HG02970 (cell line): ENCODE results near the gene CIROP.

Source experiments
- ATAC-seq: cut with Tn5 transposase; IDR thresholded peaks from one replicate; pipeline ENCODE4 v1.9.1; 2021; ENCODE audit warnings: mild to moderate bottlenecking, moderate library complexity, moderate number of reproducible peaks; ENCODE audit not compliant: unreplicated experiment, low FRiP score

The CIROP gene

GRCh38 chr14:23070262-23071129, 34.3 kb downstream of the CIROP start:
- no peak for ATAC-seq

GRCh38 chr14:23069413-23069806, 35.4 kb downstream of the CIROP start:
- no peak for ATAC-seq

- ATAC-seq, result no peak
Observed at GRCh38 chr14:23068789-23069412, 35.9 kb downstream of the CIROP start.

- ATAC-seq, result no peak
Observed at GRCh38 chr14:23067847-23068788, 36.7 kb downstream of the CIROP start.

- ATAC-seq, result no peak
Observed at GRCh38 chr14:23066855-23067744, 37.7 kb downstream of the CIROP start.

- no peak for ATAC-seq
Observed at GRCh38 chr14:23066368-23066767, 38.4 kb downstream of the CIROP start.

GRCh38 chr14:23063601-23064000, 41.2 kb downstream of the CIROP start:
- no peak for ATAC-seq

- no peak for ATAC-seq
Observed at GRCh38 chr14:23062002-23062401, 42.8 kb downstream of the CIROP start.

GRCh38 chr14:23060536-23061260, 44.1 kb downstream of the CIROP start:
- no peak for ATAC-seq

- ATAC-seq, result no peak
Observed at GRCh38 chr14:23058654-23059504, 45.9 kb downstream of the CIROP start.

GRCh38 chr14:23057757-23058653, 46.8 kb downstream of the CIROP start:
- peak; percentile 63 for ATAC-seq

- ATAC-seq, result no peak
Observed at GRCh38 chr14:23056956-23057756, 47.6 kb downstream of the CIROP start, which contains the start of gene CDH24. Gene CDH24 (minus strand): TSS chr14:23057520. CDS start chr14:23055733, 1,787 bp downstream.

- no peak for ATAC-seq
Observed at GRCh38 chr14:23056145-23056955, 48.4 kb downstream of the CIROP start.

- ATAC-seq, result no peak
Observed at GRCh38 chr14:23055621-23056144, 49.1 kb downstream of the CIROP start.

- ATAC-seq, result no peak
Observed at GRCh38 chr14:23055147-23055550, 49.6 kb downstream of the CIROP start.
